Measurements from ENCODE around the gene USP7. TPM values are rescaled to one million over a fixed set of nuclear protein-coding genes. Genes with fewer than 3 reads are reported as not detected.
A peak's percentile ranks its signal among the peaks of the same experiment; 100 is the strongest.

The USP7 gene
- total and polyA plus RNA-seq, 9 donors: 28.1 to 104 (median 86.3) TPM

- Histone ChIP-seq H3K27ac (peak overlapping the region; percentile 77 to 88), H3K4me1 (ENCODE audit: insufficient read depth) (peaks cover 25% of the 10 kb centered on the region), H3K9me3 (no peaks in the 10 kb centered on the region), H3K36me3 (no peaks in the 10 kb centered on the region), H3K27me3 (no peaks in the 10 kb centered on the region), H3K4me3 (peak overlapping the region; percentile 81)
- TF ChIP-seq POLR2A (IDR thresholded peaks at IDR 0.05) (peak; percentile 53), EP300 (IDR thresholded peaks at IDR 0.05) (no peak)
- intact Hi-C loops (cut with DNase I): loop anchor here in 1 of 4 donors (5.0 kb wide), 1 partner anchor 241 kb away; no protein-coding TSS in a partner anchor
- 6 to 15% (median 8%) methylated on average over 28 to 30 of the region's 30 CpGs for WGBS, 3 donors
- DNase-seq: peak; percentile 78 to 84 (median 80)
These were observed 97.4 kb downstream of the USP7 start for GRCh38 chr16:8866118-8866883.

GRCh38 chr16:8865145-8865882 is 98.4 kb downstream of the USP7 start:
- no peaks in the 10 kb centered on the region for H3K36me3 ChIP-seq
- no peak for TF ChIP-seq EP300 (IDR thresholded peaks at IDR 0.05)
- 78 to 85% (median 80%) methylated on average over 14 of the region's 14 CpGs for WGBS, 3 donors
- H3K4me3 ChIP-seq: no peak overlapping the region
- intact Hi-C loops (cut with DNase I): loop anchor here in 1 of 4 donors (5.0 kb wide), 1 partner anchor 242 kb away; no protein-coding TSS in a partner anchor
- no peaks in the 10 kb centered on the region for H3K9me3 ChIP-seq
- peak overlapping the region in 1 of 2 donors; percentile 17 for H3K27ac ChIP-seq
- peaks cover 27% of the 10 kb centered on the region for H3K4me1 ChIP-seq (ENCODE audit: insufficient read depth)
- no peak for DNase-seq
- H3K27me3 ChIP-seq: no peaks in the 10 kb centered on the region

GRCh38 chr16:8864480-8865110 is 99.1 kb downstream of the USP7 start:
- intact Hi-C loops (cut with DNase I): loop anchor here in 1 of 4 donors (5.0 kb wide), 1 partner anchor 243 kb away; no protein-coding TSS in a partner anchor
- no peaks in the 10 kb centered on the region for H3K36me3 ChIP-seq
- 44 to 46% (median 45%) methylated on average over 13 of the region's 13 CpGs for WGBS, 3 donors
- no peaks in the 10 kb centered on the region for H3K27me3 ChIP-seq
- TF ChIP-seq EP300 (IDR thresholded peaks at IDR 0.05): no peak
- TF ChIP-seq CTCF (IDR thresholded peaks at IDR 0.05): no peak
- no peak for TF ChIP-seq POLR2A (IDR thresholded peaks at IDR 0.05)
- H3K27ac ChIP-seq: peak overlapping the region in 1 of 2 donors; percentile 17
- no peaks in the 10 kb centered on the region for H3K9me3 ChIP-seq
- peaks cover 29% of the 10 kb centered on the region for H3K4me1 ChIP-seq (ENCODE audit: insufficient read depth)
- no peak overlapping the region for H3K4me3 ChIP-seq
- no peak for DNase-seq

GRCh38 chr16:8863594-8864424 is 99.9 kb downstream of the USP7 start:
- peak overlapping the region in 1 of 2 donors; percentile 19 for H3K27ac ChIP-seq
- 56 to 70% (median 67%) methylated on average over 17 of the region's 17 CpGs for WGBS, 3 donors
- no peak for TF ChIP-seq POLR2A (IDR thresholded peaks at IDR 0.05)
- no peak for TF ChIP-seq CTCF (IDR thresholded peaks at IDR 0.05)
- no peak for TF ChIP-seq EP300 (IDR thresholded peaks at IDR 0.05)
- intact Hi-C loops (cut with DNase I): no loop called here
- no peaks in the 10 kb centered on the region for H3K27me3 ChIP-seq
- peaks cover 29% of the 10 kb centered on the region for H3K4me1 ChIP-seq (ENCODE audit: insufficient read depth)
- no peaks in the 10 kb centered on the region for H3K9me3 ChIP-seq
- H3K36me3 ChIP-seq: no peaks in the 10 kb centered on the region
- no peak overlapping the region for H3K4me3 ChIP-seq
- DNase-seq: peak in 1 of 5 donors; percentile 60

All from ovary (tissue), 9 donors.